ENCODE results near the gene BAG5.

BAG5 gene

DNA sequence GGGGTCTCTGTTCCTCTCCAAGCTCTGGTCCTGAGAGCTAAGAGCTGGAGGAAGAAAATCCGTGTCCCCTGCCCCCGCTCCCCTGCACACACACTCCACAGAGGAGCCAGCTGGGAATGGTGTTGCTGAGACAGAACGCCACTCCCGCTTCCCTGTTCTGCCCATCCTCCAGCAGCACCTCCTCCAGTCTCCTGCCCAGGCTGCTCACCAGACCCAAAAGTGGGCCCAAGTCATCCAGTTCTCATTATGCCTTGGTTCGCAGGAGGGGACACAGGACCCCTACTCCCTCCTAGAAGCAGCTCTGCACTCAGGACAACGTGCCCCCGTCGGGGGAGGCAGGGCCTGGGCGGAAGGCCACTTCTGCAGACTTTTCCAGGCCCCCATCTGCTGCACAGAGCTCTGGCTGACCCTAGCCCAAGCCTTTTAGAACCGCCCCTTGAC lies 34.3 kb downstream of the BAG5 start:
- Histone ChIP-seq H3K9me2 (replicated peaks; ENCODE audit: low read depth, low read length) (no peaks in the 10 kb centered on the region), H4K20me1 (ENCODE audit: insufficient read depth, low read length, poor library complexity, severe bottlenecking) (peaks cover 11% of the 10 kb centered on the region), H3K79me2 (ENCODE audit: insufficient read depth, low read length) (peaks cover 31% of the 10 kb centered on the region; the same call in 1 of the 2 replicates), H3K4me3 (ENCODE audit: low read length, poor library complexity, severe bottlenecking) (peak overlapping the region; percentile 90), H3K27me3 (ENCODE audit: insufficient read depth, low read length, poor library complexity, severe bottlenecking) (no peaks in the 10 kb centered on the region), H3K4me2 (ENCODE audit: low read depth, low read length, poor library complexity, severe bottlenecking) (peak overlapping the region; percentile 79), H3K4me1 (ENCODE audit: insufficient read depth, low read length, poor library complexity, severe bottlenecking) (peaks cover 13% of the 10 kb centered on the region), H3K36me3 (ENCODE audit: insufficient read depth, low read length) (no peaks in the 10 kb centered on the region), H2AFZ (ENCODE audit: low read length) (no peak overlapping the region; the same call in 1 of the 2 replicates), H3F3A (ENCODE audit: low read depth) (no peaks in the 10 kb centered on the region), H3K9ac (ENCODE audit: low read depth, low read length, poor library complexity, severe bottlenecking) (peak overlapping the region; percentile 83), H3K9me3 (ENCODE audit: insufficient read depth, low read depth, low read length) (no peaks in the 10 kb centered on the region)
- TF ChIP-seq, protein P1, sequence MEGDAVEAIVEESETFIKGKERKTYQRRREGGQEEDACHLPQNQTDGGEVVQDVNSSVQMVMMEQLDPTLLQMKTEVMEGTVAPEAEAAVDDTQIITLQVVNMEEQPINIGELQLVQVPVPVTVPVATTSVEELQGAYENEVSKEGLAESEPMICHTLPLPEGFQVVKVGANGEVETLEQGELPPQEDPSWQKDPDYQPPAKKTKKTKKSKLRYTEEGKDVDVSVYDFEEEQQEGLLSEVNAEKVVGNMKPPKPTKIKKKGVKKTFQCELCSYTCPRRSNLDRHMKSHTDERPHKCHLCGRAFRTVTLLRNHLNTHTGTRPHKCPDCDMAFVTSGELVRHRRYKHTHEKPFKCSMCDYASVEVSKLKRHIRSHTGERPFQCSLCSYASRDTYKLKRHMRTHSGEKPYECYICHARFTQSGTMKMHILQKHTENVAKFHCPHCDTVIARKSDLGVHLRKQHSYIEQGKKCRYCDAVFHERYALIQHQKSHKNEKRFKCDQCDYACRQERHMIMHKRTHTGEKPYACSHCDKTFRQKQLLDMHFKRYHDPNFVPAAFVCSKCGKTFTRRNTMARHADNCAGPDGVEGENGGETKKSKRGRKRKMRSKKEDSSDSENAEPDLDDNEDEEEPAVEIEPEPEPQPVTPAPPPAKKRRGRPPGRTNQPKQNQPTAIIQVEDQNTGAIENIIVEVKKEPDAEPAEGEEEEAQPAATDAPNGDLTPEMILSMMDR (conservative IDR thresholded peaks at IDR 0.05; ENCODE audit: low read length) = no peak
- no peak for TF ChIP-seq EZH2phosphoT487 (IDR thresholded peaks at IDR 0.05; ENCODE audit: borderline replicate concordance)

DNA sequence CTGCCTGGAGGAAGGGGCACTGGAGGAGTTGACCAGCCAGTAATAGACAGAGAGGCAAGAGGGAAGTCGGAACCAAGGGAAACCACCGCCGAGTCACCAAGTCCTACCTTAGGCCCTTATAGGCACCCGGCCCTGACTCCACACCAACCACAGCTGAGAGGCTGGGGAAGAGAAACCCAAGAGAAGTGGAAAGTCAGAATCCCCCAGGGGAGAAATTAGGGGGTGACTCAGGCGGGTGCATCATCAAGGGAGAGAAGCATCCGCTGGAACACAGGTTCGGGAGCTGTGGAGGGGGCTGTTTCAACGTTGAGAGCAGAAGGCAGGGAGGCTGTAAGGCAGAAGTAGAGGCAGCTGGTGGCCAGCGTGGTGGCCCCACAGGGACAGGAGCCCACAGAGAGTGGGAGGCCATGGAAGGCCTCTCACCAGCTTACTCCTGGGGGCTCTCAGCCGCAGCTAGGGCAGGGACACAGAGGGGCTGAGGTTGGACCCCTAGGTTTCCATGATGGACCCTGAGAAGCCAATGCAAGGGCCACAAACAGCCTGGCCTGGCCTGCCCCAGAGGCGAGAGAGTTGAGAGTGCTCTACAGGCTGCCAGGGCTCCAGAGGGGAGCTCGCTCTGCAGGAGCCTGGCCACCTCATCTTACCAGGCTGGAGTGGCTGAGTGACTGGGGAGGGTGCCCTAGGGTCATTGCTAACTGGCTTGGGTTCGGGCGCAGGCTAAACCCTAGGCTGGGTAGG lies 34.9 kb downstream of the BAG5 start:
- no peaks in the 10 kb centered on the region for H3K27me3 ChIP-seq (ENCODE audit: insufficient read depth, low read length, poor library complexity, severe bottlenecking)
- H3K9me3 ChIP-seq (ENCODE audit: insufficient read depth, low read depth, low read length) = no peaks in the 10 kb centered on the region
- H3K9me2 ChIP-seq (replicated peaks; ENCODE audit: low read depth, low read length) = no peaks in the 10 kb centered on the region
- TF ChIP-seq, protein P1 (conservative IDR thresholded peaks at IDR 0.05; ENCODE audit: low read length) = no peak
- no peak for TF ChIP-seq EZH2phosphoT487 (IDR thresholded peaks at IDR 0.05; ENCODE audit: borderline replicate concordance)
- no peaks in the 10 kb centered on the region for H3K36me3 ChIP-seq (ENCODE audit: insufficient read depth, low read length)
- H3K79me2 ChIP-seq (ENCODE audit: insufficient read depth, low read length) = peaks cover 31% of the 10 kb centered on the region; the same call in 1 of the 2 replicates
- H3K9ac ChIP-seq (ENCODE audit: low read depth, low read length, poor library complexity, severe bottlenecking) = peak overlapping the region; percentile 83
- H3K4me2 ChIP-seq (ENCODE audit: low read depth, low read length, poor library complexity, severe bottlenecking) = peak overlapping the region; percentile 79
- H3K4me3 ChIP-seq (ENCODE audit: low read length, poor library complexity, severe bottlenecking) = peak overlapping the region; percentile 90
- H2AFZ ChIP-seq (ENCODE audit: low read length) = no peak overlapping the region
- peaks cover 11% of the 10 kb centered on the region for H4K20me1 ChIP-seq (ENCODE audit: insufficient read depth, low read length, poor library complexity, severe bottlenecking)
- peaks cover 13% of the 10 kb centered on the region for H3K4me1 ChIP-seq (ENCODE audit: insufficient read depth, low read length, poor library complexity, severe bottlenecking)
- no peaks in the 10 kb centered on the region for H3F3A ChIP-seq (ENCODE audit: low read depth)

GRCh38 chr14:103526914-103527248 lies 35.6 kb downstream of the BAG5 start:
- Histone ChIP-seq H3K4me2 (ENCODE audit: low read depth, low read length, poor library complexity, severe bottlenecking) (no peak overlapping the region), H3K79me2 (ENCODE audit: insufficient read depth, low read length) (peaks cover 31% of the 10 kb centered on the region; the same call in 1 of the 2 replicates), H3K27me3 (ENCODE audit: insufficient read depth, low read length, poor library complexity, severe bottlenecking) (no peaks in the 10 kb centered on the region), H3K9ac (ENCODE audit: low read depth, low read length, poor library complexity, severe bottlenecking) (no peak overlapping the region), H3K4me1 (ENCODE audit: insufficient read depth, low read length, poor library complexity, severe bottlenecking) (peaks cover 13% of the 10 kb centered on the region), H2AFZ (ENCODE audit: low read length) (no peak overlapping the region), H3K9me3 (ENCODE audit: insufficient read depth, low read depth, low read length) (no peaks in the 10 kb centered on the region), H4K20me1 (ENCODE audit: insufficient read depth, low read length, poor library complexity, severe bottlenecking) (peaks cover 11% of the 10 kb centered on the region), H3K36me3 (ENCODE audit: insufficient read depth, low read length) (no peaks in the 10 kb centered on the region), H3K9me2 (replicated peaks; ENCODE audit: low read depth, low read length) (no peaks in the 10 kb centered on the region), H3K4me3 (ENCODE audit: low read length, poor library complexity, severe bottlenecking) (no peak overlapping the region), H3F3A (ENCODE audit: low read depth) (no peaks in the 10 kb centered on the region)
- TF ChIP-seq EZH2phosphoT487 (IDR thresholded peaks at IDR 0.05; ENCODE audit: borderline replicate concordance) = no peak
- TF ChIP-seq, protein P1 (conservative IDR thresholded peaks at IDR 0.05; ENCODE audit: low read length) = no peak

Measured in Loucy (cell line).